PFSK-1 (cell line): ENCODE results near the gene B9D2.

Experiments
- FOXP2 ChIP-seq: optimal IDR thresholded peaks from 2 replicates; pipeline ENCODE3; 2011; ENCODE audit warnings: borderline replicate concordance, control low read depth, inconsistent platforms; ENCODE audit not compliant: insufficient read depth; ENCODE audit errors: extremely low read length, extremely low read depth
- POLR2AphosphoS5 ChIP-seq: IDR thresholded peaks from 2 replicates; pipeline ENCODE4 v1.6.1; 2012; ENCODE audit warnings: low read depth, mild to moderate bottlenecking, control low read depth, low read length, moderate library complexity
- SIN3A ChIP-seq: IDR thresholded peaks from 2 replicates; pipeline ENCODE4 v1.6.1; 2012; ENCODE audit warnings: mild to moderate bottlenecking, low read length, moderate library complexity, borderline replicate concordance; ENCODE audit not compliant: insufficient read depth
- TAF1 ChIP-seq: IDR thresholded peaks from 2 replicates; pipeline ENCODE4 v1.6.1; 2012; ENCODE audit warnings: low read length, control low read depth, borderline replicate concordance; ENCODE audit not compliant: insufficient read depth
- TF ChIP-seq, protein P1 (sequence below), 2 experiments: IDR thresholded peaks; 2 replicates each; pipeline versions ENCODE4 v1.6.1 to v1.8.0; 2011 to 2012; ENCODE audit warnings: low read depth in 2 of 2, low read length in 2 of 2, control low read depth in 1 of 2, inconsistent platforms in 1 of 2, mild to moderate bottlenecking in 1 of 2, moderate library complexity in 1 of 2; ENCODE audit not compliant: insufficient read depth in 1 of 2

B9D2 gene

DNA sequence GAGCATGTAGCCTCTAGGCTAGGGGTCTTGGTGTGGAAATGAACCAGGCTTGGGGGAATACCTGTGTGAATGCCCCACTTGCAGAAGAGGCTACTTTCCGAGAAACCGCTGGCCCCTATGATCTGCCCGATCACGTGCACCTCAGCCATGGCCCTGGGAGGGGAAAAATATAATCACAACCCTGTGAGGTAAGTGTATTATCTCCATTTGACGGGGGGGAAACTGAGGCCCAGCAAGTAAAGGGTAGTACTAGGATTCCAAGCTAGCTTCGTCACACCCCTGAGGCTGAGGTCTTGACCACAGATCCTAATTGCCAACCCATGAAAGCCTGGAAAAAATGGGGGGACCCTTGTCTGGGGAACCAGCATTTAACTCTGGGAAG is 587 bp downstream of the B9D2 start:
- TF ChIP-seq, protein P1, sequence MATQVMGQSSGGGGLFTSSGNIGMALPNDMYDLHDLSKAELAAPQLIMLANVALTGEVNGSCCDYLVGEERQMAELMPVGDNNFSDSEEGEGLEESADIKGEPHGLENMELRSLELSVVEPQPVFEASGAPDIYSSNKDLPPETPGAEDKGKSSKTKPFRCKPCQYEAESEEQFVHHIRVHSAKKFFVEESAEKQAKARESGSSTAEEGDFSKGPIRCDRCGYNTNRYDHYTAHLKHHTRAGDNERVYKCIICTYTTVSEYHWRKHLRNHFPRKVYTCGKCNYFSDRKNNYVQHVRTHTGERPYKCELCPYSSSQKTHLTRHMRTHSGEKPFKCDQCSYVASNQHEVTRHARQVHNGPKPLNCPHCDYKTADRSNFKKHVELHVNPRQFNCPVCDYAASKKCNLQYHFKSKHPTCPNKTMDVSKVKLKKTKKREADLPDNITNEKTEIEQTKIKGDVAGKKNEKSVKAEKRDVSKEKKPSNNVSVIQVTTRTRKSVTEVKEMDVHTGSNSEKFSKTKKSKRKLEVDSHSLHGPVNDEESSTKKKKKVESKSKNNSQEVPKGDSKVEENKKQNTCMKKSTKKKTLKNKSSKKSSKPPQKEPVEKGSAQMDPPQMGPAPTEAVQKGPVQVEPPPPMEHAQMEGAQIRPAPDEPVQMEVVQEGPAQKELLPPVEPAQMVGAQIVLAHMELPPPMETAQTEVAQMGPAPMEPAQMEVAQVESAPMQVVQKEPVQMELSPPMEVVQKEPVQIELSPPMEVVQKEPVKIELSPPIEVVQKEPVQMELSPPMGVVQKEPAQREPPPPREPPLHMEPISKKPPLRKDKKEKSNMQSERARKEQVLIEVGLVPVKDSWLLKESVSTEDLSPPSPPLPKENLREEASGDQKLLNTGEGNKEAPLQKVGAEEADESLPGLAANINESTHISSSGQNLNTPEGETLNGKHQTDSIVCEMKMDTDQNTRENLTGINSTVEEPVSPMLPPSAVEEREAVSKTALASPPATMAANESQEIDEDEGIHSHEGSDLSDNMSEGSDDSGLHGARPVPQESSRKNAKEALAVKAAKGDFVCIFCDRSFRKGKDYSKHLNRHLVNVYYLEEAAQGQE (IDR thresholded peaks at IDR 0.05; ENCODE audit: insufficient read depth in 1 of 2, low read depth in 2 of 2, low read length in 2 of 2): no peak
- TF ChIP-seq SIN3A (no peak), TAF1 (no peak), POLR2AphosphoS5 (no peak; the same call in 1 of the 2 replicates), FOXP2 (no peak)

DNA sequence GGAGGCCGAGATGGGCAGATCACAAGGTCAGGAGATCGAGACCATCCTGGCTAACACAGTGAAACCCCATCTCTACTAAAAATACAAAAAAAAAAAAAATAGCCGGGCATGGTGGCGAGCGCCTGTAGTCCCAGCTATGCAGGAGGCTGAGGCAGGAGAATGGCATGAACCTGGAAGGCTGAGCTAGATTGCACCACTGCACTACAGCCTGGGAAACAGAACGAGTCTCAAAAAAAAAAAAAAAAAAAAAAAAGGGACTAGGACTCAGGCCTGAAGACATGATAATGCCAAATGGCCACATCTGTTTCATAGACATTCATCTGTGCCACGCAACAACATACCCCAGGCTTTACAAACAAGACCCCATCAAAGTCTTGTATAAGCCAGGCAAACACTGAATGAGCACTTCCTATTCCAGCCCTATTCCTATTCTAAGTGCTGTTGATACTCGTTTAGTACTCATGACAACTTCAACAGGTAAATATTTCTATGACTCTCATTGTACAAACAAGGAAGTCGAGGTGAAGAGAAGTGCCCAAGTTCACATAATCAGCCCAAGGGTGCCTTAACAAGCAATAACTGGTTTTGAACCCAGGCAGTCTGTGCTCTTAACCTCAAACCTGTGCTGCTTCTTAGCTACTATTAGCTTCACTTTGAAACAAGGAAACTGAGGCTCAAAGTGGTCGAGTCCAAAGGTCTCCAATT is 1.7 kb downstream of the B9D2 start:
- TF ChIP-seq FOXP2: no peak
- TF ChIP-seq SIN3A: no peak
- TF ChIP-seq, protein P1 (IDR thresholded peaks at IDR 0.05; ENCODE audit: insufficient read depth in 1 of 2, low read depth in 2 of 2, low read length in 2 of 2): no peak
- no peak for TF ChIP-seq POLR2AphosphoS5
- TF ChIP-seq TAF1: no peak

DNA sequence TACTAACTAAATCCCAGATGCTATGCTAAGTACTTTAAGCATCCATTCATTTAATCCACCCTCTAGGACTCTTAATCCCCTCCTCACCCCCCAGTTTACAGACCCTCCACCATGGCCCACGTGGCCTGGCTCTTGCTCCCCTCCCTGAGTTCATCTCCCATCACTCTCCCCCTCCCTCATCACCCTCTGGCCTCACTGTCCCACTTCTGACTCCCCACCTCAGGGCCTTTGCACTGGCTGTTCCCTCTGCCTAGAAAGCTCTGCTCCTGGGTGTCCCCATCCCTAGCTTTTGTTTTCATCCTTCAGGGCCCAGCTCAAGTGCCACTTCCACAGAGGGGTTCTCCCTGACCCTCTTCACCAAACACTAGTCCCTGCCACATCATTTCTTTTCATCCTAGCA is 4.2 kb downstream of the B9D2 start:
- TF ChIP-seq, protein P1 (IDR thresholded peaks at IDR 0.05; ENCODE audit: insufficient read depth in 1 of 2, low read depth in 2 of 2, low read length in 2 of 2): no peak
- TF ChIP-seq TAF1: no peak
- TF ChIP-seq FOXP2: no peak
- TF ChIP-seq POLR2AphosphoS5: no peak
- no peak for TF ChIP-seq SIN3A

DNA sequence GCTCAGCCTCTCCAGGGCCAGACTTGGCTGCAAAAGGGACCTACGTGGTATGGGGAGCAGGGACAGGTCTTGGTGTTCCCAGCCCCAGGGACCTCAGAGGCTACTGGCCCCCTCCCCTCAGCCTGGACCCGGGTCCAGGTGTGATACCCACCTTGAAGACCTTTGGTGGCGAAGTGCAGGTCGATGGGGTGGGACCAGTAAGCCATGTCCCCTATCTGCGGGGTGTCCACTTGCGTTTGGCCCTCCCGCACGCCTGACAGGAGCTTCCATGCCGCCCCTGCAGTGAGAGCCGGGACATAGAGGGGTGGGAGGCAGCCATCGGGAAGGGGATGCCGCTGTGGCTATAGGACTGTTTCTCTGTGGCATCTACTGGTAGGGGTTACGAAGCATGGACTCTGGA is 6.2 kb downstream of the B9D2 start:
- TF ChIP-seq TAF1: no peak
- TF ChIP-seq, protein P1 (IDR thresholded peaks at IDR 0.05; ENCODE audit: insufficient read depth in 1 of 2, low read depth in 2 of 2, low read length in 2 of 2): no peak
- TF ChIP-seq POLR2AphosphoS5: no peak
- TF ChIP-seq SIN3A: no peak
- no peak for TF ChIP-seq FOXP2
